GM12878 (cell line): Measurements from ENCODE around the gene SPPL2B. TPM values are rescaled to one million over a fixed set of nuclear protein-coding genes. Genes with fewer than 3 reads are reported as not detected.

Source experiments
- BCL3 ChIP-seq: IDR thresholded peaks from 2 replicates; pipeline ENCODE4 v1.6.1; 2011; ENCODE audit warnings: borderline replicate concordance, low read depth, mild to moderate bottlenecking, moderate library complexity, low read length; ENCODE audit not compliant: insufficient read depth, poor library complexity, severe bottlenecking
- E4F1 ChIP-seq: fragments of 450-650 bp; IDR thresholded peaks from 2 replicates; pipeline ENCODE4 v1.6.1; 2018; ENCODE audit warnings: borderline replicate concordance, mild to moderate bottlenecking; ENCODE audit not compliant: partially characterized antibody
- EGR1 ChIP-seq, 2 experiments: IDR thresholded peaks; 1 replicate in 1 of 2; 2 replicates in 1 of 2; pipeline ENCODE4 v1.6.1; 2011 to 2012; ENCODE audit warnings: low read depth in 2 of 2, low read length in 2 of 2, borderline replicate concordance in 1 of 2, mild to moderate bottlenecking in 1 of 2, moderate library complexity in 1 of 2
- FOS ChIP-seq: IDR thresholded peaks from 3 replicates; pipeline ENCODE4 v1.6.1; 2011; ENCODE audit warnings: borderline replicate concordance; ENCODE audit not compliant: insufficient read length; ENCODE audit errors: extremely low read depth
- HDGF ChIP-seq: fragments of 450-650 bp; IDR thresholded peaks from 2 replicates; pipeline ENCODE4 v1.6.1; 2016; ENCODE audit warnings: antibody characterized with exemption
- IKZF2 ChIP-seq, 2 experiments: fragments of 450-650 bp; IDR thresholded peaks; 2 replicates each; pipeline ENCODE4 v1.6.1; 2017; ENCODE audit warnings: mild to moderate bottlenecking in 2 of 2, moderate library complexity in 2 of 2
- IRF5 ChIP-seq: fragments of 450-650 bp; IDR thresholded peaks from 2 replicates; pipeline ENCODE4 v1.6.1; 2017; ENCODE audit warnings: borderline replicate concordance
- MYC ChIP-seq: IDR thresholded peaks from 2 replicates; pipeline ENCODE4 v1.6.1; 2011; ENCODE audit warnings: mild to moderate bottlenecking, low read length, moderate library complexity, inconsistent platforms; ENCODE audit not compliant: insufficient read depth, insufficient replicate concordance, insufficient read length, severe bottlenecking
- NKRF ChIP-seq: fragments of 450-650 bp; conservative IDR thresholded peaks from 2 replicates; pipeline ENCODE4 v1.6.1; 2017; ENCODE audit warnings: mild to moderate bottlenecking, moderate library complexity
- POLR2AphosphoS5 ChIP-seq: IDR thresholded peaks from 2 replicates; pipeline ENCODE4 v1.6.1; 2011; ENCODE audit warnings: mild to moderate bottlenecking, low read length, inconsistent platforms
- RB1 ChIP-seq: fragments of 450-650 bp; formaldehyde crosslinking; IDR thresholded peaks from 2 replicates; pipeline ENCODE4 v1.6.1; 2017; ENCODE audit warnings: mild to moderate bottlenecking, borderline replicate concordance
- USF2 ChIP-seq: IDR thresholded peaks from 2 replicates; pipeline ENCODE4 v1.6.1; 2011; ENCODE audit warnings: low read depth, low read length, improper control_type of control experiment, borderline replicate concordance
- WRNIP1 ChIP-seq: IDR thresholded peaks from 2 replicates; pipeline ENCODE4 v1.6.1; 2011; ENCODE audit warnings: low read depth, low read length, improper control_type of control experiment, borderline replicate concordance
- YBX1 ChIP-seq: fragments of 450-650 bp; IDR thresholded peaks from 2 replicates; pipeline ENCODE4 v1.6.1; 2016; ENCODE audit warnings: antibody characterized with exemption
- ZBED1 ChIP-seq: IDR thresholded peaks from 2 replicates; pipeline ENCODE4 v1.6.1; 2016; ENCODE audit warnings: borderline replicate concordance
- polyA plus RNA-seq, 11 experiments: library from polyadenylated mRNA; depleted of rRNA in 4 of 11; unstranded in 6 of 11; stranded (reverse) in 5 of 11; fragments of >200 nt; fragmentation: Nextera tagmentation in 4 of 11; fragmentation: Illumina TruSeq in 1 of 11; extraction: Ambion mirVana in 4 of 11; extraction: Trizol in 1 of 11; gene quantifications; 1 replicate in 1 of 11; 2 replicates in 10 of 11; pipeline versions ENCODE4 v1.2.1 to v1.2.3, GENCODE V29; 2011 to 2016; ENCODE audit warnings: inconsistent platforms in 2 of 11, missing spikeins in 2 of 11, low read depth in 1 of 11
- total RNA-seq, 4 experiments: library from RNA; depleted of rRNA in 3 of 4; stranded (reverse); fragments of >200 nt in 3 of 4; fragmentation: Illumina TruSeq in 1 of 4; extraction: Trizol in 1 of 4; gene quantifications; 2 replicates each; pipeline versions ENCODE4 v1.2.1 to v1.2.3, GENCODE V29; 2013 to 2021

SPPL2B gene
- total and polyA plus RNA-seq, 10 of the 15 experiments (the other 5 are each of a cell fraction or from before 2014, with no cell fraction given) = 0.29 to 56.5 (median 18.3) TPM

- TF ChIP-seq IRF5 = no peak
- TF ChIP-seq USF2 = no peak
- TF ChIP-seq POLR2AphosphoS5 = peak; percentile 90
- TF ChIP-seq FOS = no peak
- no peak; the same call in 1 of the 2 replicates for TF ChIP-seq ZBED1
- TF ChIP-seq E4F1 = no peak
- TF ChIP-seq BCL3 = no peak
- TF ChIP-seq MYC = peak; percentile 79
- no peak for TF ChIP-seq IKZF2 (IDR thresholded peaks at IDR 0.05)
- TF ChIP-seq WRNIP1 = no peak
- TF ChIP-seq RB1 = 0 out of 2 replicates have a peak, but pooled peaks have one; percentile 79
- peak; percentile 97 for TF ChIP-seq NKRF
- TF ChIP-seq YBX1 = no peak
- no peak for TF ChIP-seq HDGF
- TF ChIP-seq EGR1 (IDR thresholded peaks at IDR 0.05; ENCODE audit: borderline replicate concordance in 1 of 2, low read depth in 2 of 2, low read length in 2 of 2) = no peak
Measured at GRCh38 chr19:2328401-2329148, at the start of gene SPPL2B, which contains the start of gene LSM7 (continued).
